ENCODE measurements around the gene APPBP2. TPM values are rescaled to one million over a fixed set of nuclear protein-coding genes. Genes with fewer than 3 reads are reported as not detected.

The APPBP2 gene
- total and polyA plus RNA-seq, 2 of the 8 experiments (the other 6 are each of a cell fraction or from before 2014, with no cell fraction given): 3.3 to 18.0 TPM

GRCh38 chr17:60522889-60523626, 3.0 kb downstream of the APPBP2 start:
- no peak overlapping the region for H2BK15ac ChIP-seq (ENCODE audit: low read length)
- no peak overlapping the region for H4K5ac ChIP-seq (ENCODE audit: insufficient read length, low read depth, low read length)
- H3K4me2 ChIP-seq (ENCODE audit: insufficient read depth in 1 of 2, low read depth in 2 of 2, low read length in 2 of 2): no peak overlapping the region; a peak in 1 of 4 replicates
- DNase-seq (ENCODE audit: low read depth in 1 of 2, low spot score in 2 of 2) (peak in 1 of 2 experiments; percentile 22), FAIRE-seq (no peak)
- H3K18ac ChIP-seq (ENCODE audit: extremely low read depth, low read length): no peak overlapping the region
- no peak overlapping the region for H3K9ac ChIP-seq (replicated peaks in 1 of 4; ENCODE audit: extremely low read depth in 1 of 4, low read depth in 3 of 4, low read length in 3 of 4)
- no peak overlapping the region for H3K23ac ChIP-seq (ENCODE audit: insufficient read length)
- peaks cover 8% of the 10 kb centered on the region for H3K23me2 ChIP-seq (ENCODE audit: low read depth, low read length)
- H2BK12ac ChIP-seq (ENCODE audit: low read depth, low read length): no peak overlapping the region
- H4K8ac ChIP-seq (ENCODE audit: extremely low read depth, insufficient read depth, low read length): no peak overlapping the region
- peaks cover 0 to 4% (median 0%) of the 10 kb centered on the region in 4 experiments; a peak in 2 of 7 replicates for H3K4me1 ChIP-seq (replicated peaks in 1 of 4; ENCODE audit: control insufficient read depth in 3 of 4, insufficient read depth in 4 of 4, low read length in 3 of 4)
- no peak overlapping the region for H3K56ac ChIP-seq (replicated peaks; ENCODE audit: insufficient read length, low read depth, low read length)
- H2BK20ac ChIP-seq (ENCODE audit: low read length): no peak overlapping the region
- no peaks in the 10 kb centered on the region for H3K9me3 ChIP-seq (ENCODE audit: insufficient read depth in 2 of 2, low read depth in 1 of 2, low read length in 1 of 2)
- ChIA-PET CTCF (ENCODE audit: partially characterized antibody) (interaction anchor here (0.9 to 1.4 kb wide), 3 partner anchors 50 to 63 kb away, joined by 3 to 6 read pairs (median 4); no protein-coding TSS in a partner anchor), POLR2A (ENCODE audit: partially characterized antibody) (interaction anchor here (1.0 to 2.0 kb wide), 2 partner anchors 48 to 76 kb away, joined by 3 to 10 read pairs; partner anchors contain the start of gene PPM1D)
- no peak for TF ChIP-seq EP300 (IDR thresholded peaks at IDR 0.05; ENCODE audit: borderline replicate concordance in 1 of 2, low read depth in 2 of 2, low read length in 2 of 2)
- H4K20me1 ChIP-seq (replicated peaks in 1 of 2; ENCODE audit: control insufficient read depth in 1 of 2, insufficient read depth in 2 of 2, low read length in 2 of 2): peaks cover 2 to 11% of the 10 kb centered on the region in 2 experiments
- H3K4ac ChIP-seq (replicated peaks; ENCODE audit: insufficient read length, low read depth, low read length): no peak overlapping the region
- H2BK120ac ChIP-seq (replicated peaks; ENCODE audit: low read depth, low read length): no peak overlapping the region
- peaks cover 28 to 78% of the 10 kb centered on the region in 2 experiments for H3K79me2 ChIP-seq (ENCODE audit: control insufficient read depth in 1 of 2, insufficient read depth in 2 of 2, low read length in 2 of 2)
- H2AFZ ChIP-seq (ENCODE audit: low read length): no peak overlapping the region
- no peak overlapping the region for H2AK5ac ChIP-seq (ENCODE audit: low read depth, low read length)
- H3K14ac ChIP-seq (ENCODE audit: insufficient read length): no peak overlapping the region
- no peak overlapping the region for H3K27ac ChIP-seq (ENCODE audit: low read depth, low read length)
- H3K4me3 ChIP-seq (ENCODE audit: extremely low read depth in 1 of 4, insufficient read depth in 2 of 4, low read depth in 3 of 4, low read length in 4 of 4): no peak overlapping the region
- H3K79me1 ChIP-seq (ENCODE audit: low read depth, low read length): peaks cover 17% of the 10 kb centered on the region
- WGBS, 2 experiments (ENCODE audit: extremely low coverage in 1 of 2, insufficient coverage in 1 of 2, insufficient read length in 1 of 2, insufficient replicate concordance in 2 of 2, low coverage in 1 of 2, low lambda C conversion rate in 2 of 2, missing lambda C conversion rate in 1 of 2): 92% methylated on average over 3 of the region's 3 CpGs; no CpG with 5 or more reads in 1 of the 2 experiments
- no peak overlapping the region for H4K91ac ChIP-seq (replicated peaks; ENCODE audit: insufficient read length, low read length)
- H2BK5ac ChIP-seq (ENCODE audit: low read depth, low read length): no peak overlapping the region
- no peaks in the 10 kb centered on the region for H3K27me3 ChIP-seq (replicated peaks in 1 of 4; ENCODE audit: control insufficient read depth in 3 of 4, extremely low read depth in 1 of 4, insufficient read depth in 3 of 4, low read length in 3 of 4)
- H3K36me3 ChIP-seq (ENCODE audit: control insufficient read depth in 2 of 4, insufficient read depth in 4 of 4, low read length in 3 of 4): peaks cover 0 to 12% (median 0%) of the 10 kb centered on the region in 4 experiments; a peak in 1 of 8 replicates

Data from H1 (cell line).